CD4-positive, alpha-beta T cell (primary cell): ENCODE results near the gene SRC. TPM values are rescaled to one million over a fixed set of nuclear protein-coding genes. Genes with fewer than 3 reads are reported as not detected.

Source experiments
- ATAC-seq: fragments of 200-7000 bp; cut with Tn5 transposase; one replicate; pipeline ENCODE4 v1.10.0; 2022; ENCODE audit warnings: mild to moderate bottlenecking; ENCODE audit not compliant: poor library complexity
- CTCF ChIA-PET: fragments of 350-600 bp; sonication (Branson Sonifier 250); formaldehyde crosslinking; loops from one replicate; lab custom pipeline; 2021; ENCODE audit warnings: antibody characterized with exemption, inconsistent platforms; lab: Charles Lee
- POLR2A ChIA-PET: fragments of 350-600 bp; sonication (Branson Sonifier 250); formaldehyde crosslinking; loops from one replicate; lab custom pipeline; 2021; ENCODE audit warnings: antibody characterized with exemption, inconsistent platforms; lab: Charles Lee
- DNase-seq, 14 experiments: peaks; one replicate each; pipeline ENCODE4 v3.0.0-alpha.2; 2013 to 2020; ENCODE audit warnings: mixed read lengths in 2 of 14
- H3K27ac ChIP-seq, 2 donors: one replicate each; pipeline versions ENCODE4 v1.5.1 to v1.7.0; 2013; ENCODE audit warnings: low read length in 2 of 2, low read depth in 1 of 2, mild to moderate bottlenecking in 1 of 2
- H3K27me3 ChIP-seq, 2 experiments: 1 replicate in 1 of 2; 2 replicates in 1 of 2; pipeline versions ENCODE4 v1.6.1 to v1.7.0; 2013; ENCODE audit warnings: low read length in 2 of 2, control low read depth in 1 of 2, mild to moderate bottlenecking in 1 of 2, moderate library complexity in 1 of 2; ENCODE audit not compliant: insufficient read depth in 2 of 2, control insufficient read depth in 1 of 2
- H3K36me3 ChIP-seq: one replicate; pipeline ENCODE4 v1.6.1; 2013; ENCODE audit warnings: low read length, control low read depth; ENCODE audit not compliant: insufficient read depth
- H3K4me1 ChIP-seq: one replicate; pipeline ENCODE4 v1.6.1; 2013; ENCODE audit warnings: low read length, control low read depth; ENCODE audit not compliant: insufficient read depth
- H3K4me3 ChIP-seq: one replicate; pipeline ENCODE4 v1.5.1; 2013; ENCODE audit warnings: mild to moderate bottlenecking, low read length, moderate library complexity
- H3K9me3 ChIP-seq, 2 experiments: 1 replicate in 1 of 2; 2 replicates in 1 of 2; pipeline versions ENCODE4 v1.6.1 to v1.7.0; 2013; ENCODE audit warnings: low read length in 2 of 2, mild to moderate bottlenecking in 2 of 2, control low read depth in 1 of 2, moderate library complexity in 1 of 2; ENCODE audit not compliant: control insufficient read depth in 1 of 2, insufficient read depth in 1 of 2
- H3K27ac Mint-ChIP-seq: one replicate; pipeline ENCODE4 v1.8.0; 2020; ENCODE audit warnings: mixed read lengths
- H3K27me3 Mint-ChIP-seq: one replicate; pipeline ENCODE4 v1.8.0; 2021; ENCODE audit warnings: mixed read lengths
- H3K36me3 Mint-ChIP-seq: one replicate; pipeline ENCODE4 v1.8.0; 2021; ENCODE audit warnings: low read depth, mixed read lengths
- H3K4me1 Mint-ChIP-seq: one replicate; pipeline ENCODE4 v1.8.0; 2021; ENCODE audit warnings: low read depth, mixed read lengths
- H3K4me3 Mint-ChIP-seq: one replicate; pipeline ENCODE4 v1.8.0; 2020; ENCODE audit warnings: mild to moderate bottlenecking, mixed read lengths
- H3K9me3 Mint-ChIP-seq: one replicate; pipeline ENCODE4 v1.8.0; 2020; ENCODE audit warnings: mixed read lengths
- intact Hi-C, 2 experiments: fragments of 100-400 bp; cut with DNase I in 1 of 2; cut with micrococcal nuclease in 1 of 2; formaldehyde crosslinking; loops; one replicate each; pipeline versions ENCODE4 v1.15.1 to v1.9.0; 2023 to 2025; cut with DNase I, micrococcal nuclease
- total RNA-seq, 174 experiments: library from RNA in 2 of 174; stranded (reverse) in 2 of 174; gene quantifications; one replicate each; pipeline ENCODE4 v1.2.3 and lab custom pipeline; 2021 to 2026
- TF ChIP-seq, protein P1 (sequence below): fragments of 200-600 bp; IDR thresholded peaks from one replicate; pipeline ENCODE4 v1.8.0; 2022; ENCODE audit warnings: antibody characterized with exemption, mild to moderate bottlenecking

SRC gene
- total RNA-seq, 2 experiments from 2014 or later = 2.5 to 3.1 TPM

DNA sequence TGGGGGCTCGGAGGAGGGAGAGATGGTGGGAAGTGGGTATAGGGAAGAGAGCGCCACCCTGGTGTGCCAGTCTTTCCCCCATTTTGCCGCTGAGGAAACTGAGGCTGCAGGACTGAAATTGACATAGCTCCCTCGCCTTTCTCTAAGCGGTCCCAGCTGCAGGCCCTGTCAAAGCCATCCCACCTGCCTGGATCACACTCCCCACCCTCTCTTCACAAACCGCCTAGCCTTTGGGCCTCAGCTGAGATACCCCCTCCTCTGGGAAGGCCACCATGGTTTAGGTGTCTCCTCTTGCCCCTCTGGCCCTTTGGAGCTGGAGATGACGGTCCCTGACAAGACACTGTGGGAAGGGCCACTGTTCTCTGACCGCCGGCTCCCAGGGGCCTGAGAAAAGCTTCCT, 16.9 kb downstream of the SRC start:
- POLR2A ChIA-PET = no interaction called here
- CTCF ChIA-PET = no interaction called here
- no peaks in the 10 kb centered on the region for H3K4me1 ChIP-seq
- Mint-ChIP-seq H3K36me3 (no peaks in the 10 kb centered on the region), H3K4me1 (no peaks in the 10 kb centered on the region), H3K27ac (no peak overlapping the region), H3K9me3 (no peaks in the 10 kb centered on the region), H3K27me3 (no peaks in the 10 kb centered on the region), H3K4me3 (no peak overlapping the region)
- H3K9me3 ChIP-seq = no peaks in the 10 kb centered on the region
- TF ChIP-seq, protein P1, sequence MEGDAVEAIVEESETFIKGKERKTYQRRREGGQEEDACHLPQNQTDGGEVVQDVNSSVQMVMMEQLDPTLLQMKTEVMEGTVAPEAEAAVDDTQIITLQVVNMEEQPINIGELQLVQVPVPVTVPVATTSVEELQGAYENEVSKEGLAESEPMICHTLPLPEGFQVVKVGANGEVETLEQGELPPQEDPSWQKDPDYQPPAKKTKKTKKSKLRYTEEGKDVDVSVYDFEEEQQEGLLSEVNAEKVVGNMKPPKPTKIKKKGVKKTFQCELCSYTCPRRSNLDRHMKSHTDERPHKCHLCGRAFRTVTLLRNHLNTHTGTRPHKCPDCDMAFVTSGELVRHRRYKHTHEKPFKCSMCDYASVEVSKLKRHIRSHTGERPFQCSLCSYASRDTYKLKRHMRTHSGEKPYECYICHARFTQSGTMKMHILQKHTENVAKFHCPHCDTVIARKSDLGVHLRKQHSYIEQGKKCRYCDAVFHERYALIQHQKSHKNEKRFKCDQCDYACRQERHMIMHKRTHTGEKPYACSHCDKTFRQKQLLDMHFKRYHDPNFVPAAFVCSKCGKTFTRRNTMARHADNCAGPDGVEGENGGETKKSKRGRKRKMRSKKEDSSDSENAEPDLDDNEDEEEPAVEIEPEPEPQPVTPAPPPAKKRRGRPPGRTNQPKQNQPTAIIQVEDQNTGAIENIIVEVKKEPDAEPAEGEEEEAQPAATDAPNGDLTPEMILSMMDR = no peak
- no peak for ATAC-seq
- H3K27me3 ChIP-seq = no peaks in the 10 kb centered on the region
- intact Hi-C loops = no loop called here
- no peak for DNase-seq
- no peaks in the 10 kb centered on the region for H3K36me3 ChIP-seq
- H3K27ac ChIP-seq = no peak overlapping the region
- no peak overlapping the region for H3K4me3 ChIP-seq

DNA sequence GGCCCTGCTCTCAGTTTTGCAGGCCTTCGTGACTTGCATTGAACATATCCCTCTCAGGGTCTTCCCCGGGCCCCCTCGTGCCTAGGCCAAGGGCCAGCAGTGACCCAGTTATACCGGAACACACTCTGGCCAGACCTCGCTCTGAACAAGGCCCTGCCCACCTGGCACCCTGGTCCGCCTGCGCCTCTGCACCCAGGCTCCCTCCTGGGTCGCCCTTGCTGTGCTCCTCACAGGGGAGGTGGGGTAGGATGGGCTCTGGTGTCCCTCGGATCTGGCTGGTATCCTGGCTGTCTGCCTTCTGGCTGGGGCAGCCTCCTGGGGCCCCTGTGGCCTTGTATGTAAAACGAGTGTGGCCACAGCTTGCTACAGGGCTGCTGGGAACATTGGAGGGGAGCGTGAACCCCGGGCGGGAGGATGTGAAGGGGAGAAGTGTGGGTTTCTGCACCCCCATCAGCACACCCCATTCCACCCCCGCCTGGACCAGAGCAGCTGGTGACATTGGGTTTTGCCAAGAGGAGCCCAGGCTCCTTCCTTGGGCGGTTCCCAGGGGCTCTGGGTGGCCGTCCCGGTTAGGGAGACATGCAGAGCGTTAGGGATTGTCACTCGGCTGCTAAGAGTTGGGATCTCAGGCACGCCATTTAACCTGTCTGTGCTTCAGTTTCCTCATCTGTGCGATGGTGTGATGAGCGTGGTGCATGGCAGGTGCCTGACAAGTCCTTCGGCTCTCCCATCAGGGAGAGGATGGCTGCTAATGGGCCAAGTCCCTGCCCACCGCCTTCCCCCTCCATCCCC, 17.5 kb downstream of the SRC start:
- intact Hi-C loops = no loop called here
- H3K9me3 ChIP-seq = no peaks in the 10 kb centered on the region
- no peak overlapping the region for H3K27ac ChIP-seq
- no peak overlapping the region for H3K27ac Mint-ChIP-seq
- H3K4me3 Mint-ChIP-seq = no peak overlapping the region
- H3K4me1 ChIP-seq = no peaks in the 10 kb centered on the region
- no peaks in the 10 kb centered on the region for H3K36me3 ChIP-seq
- no peaks in the 10 kb centered on the region for H3K27me3 Mint-ChIP-seq
- no peaks in the 10 kb centered on the region for H3K36me3 Mint-ChIP-seq
- no peak for ATAC-seq
- H3K27me3 ChIP-seq = no peaks in the 10 kb centered on the region
- no peak for DNase-seq
- no peak overlapping the region for H3K4me3 ChIP-seq
- TF ChIP-seq, protein P1 = no peak
- POLR2A ChIA-PET = no interaction called here
- no peaks in the 10 kb centered on the region for H3K4me1 Mint-ChIP-seq
- CTCF ChIA-PET = no interaction called here
- no peaks in the 10 kb centered on the region for H3K9me3 Mint-ChIP-seq

DNA sequence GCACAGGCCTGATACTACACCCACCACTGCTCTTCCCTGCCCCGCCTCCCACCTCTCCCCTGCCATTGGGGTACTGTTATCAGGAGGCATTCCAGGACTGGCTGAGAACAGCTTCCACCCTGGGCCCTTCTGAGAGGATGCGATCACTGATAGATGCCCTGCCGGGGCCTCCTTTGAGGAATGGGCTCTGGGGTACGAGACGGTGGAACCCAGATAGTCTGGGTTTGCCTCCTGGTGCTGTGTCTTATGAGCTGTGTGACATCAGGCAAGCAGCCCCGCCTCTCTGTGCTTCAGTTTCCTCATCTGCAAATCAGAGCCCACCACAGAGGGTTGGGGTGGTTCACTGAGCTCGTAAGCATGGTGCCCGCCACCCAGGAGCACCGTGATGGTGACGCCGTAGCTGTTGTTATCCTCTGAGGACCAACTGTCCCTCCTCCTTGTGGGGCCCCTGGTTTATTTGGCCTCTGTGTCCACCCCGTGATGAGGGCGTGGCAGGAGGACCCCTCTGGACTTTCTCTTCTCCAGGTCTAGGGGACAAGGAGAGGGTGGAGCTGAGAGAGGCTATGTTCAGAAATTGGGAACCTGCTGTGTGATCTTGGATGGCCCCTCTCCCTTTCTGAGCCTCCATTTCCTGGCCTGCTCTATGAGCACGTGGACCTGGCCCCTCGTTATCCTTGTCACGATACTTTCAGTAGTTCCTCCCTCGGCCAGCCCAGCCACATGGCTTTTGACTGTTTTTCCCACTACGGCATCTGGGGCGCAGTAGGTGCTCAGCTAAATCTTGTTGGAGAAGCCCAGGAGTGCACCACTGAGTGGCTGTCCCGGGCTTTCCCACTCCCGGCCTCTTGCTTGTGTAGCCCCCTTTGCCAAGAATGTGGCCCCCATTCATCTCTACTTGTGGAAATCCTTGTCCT, 18.3 kb downstream of the SRC start:
- TF ChIP-seq, protein P1 = no peak
- no peak for ATAC-seq
- Mint-ChIP-seq H3K36me3 (no peaks in the 10 kb centered on the region), H3K4me1 (no peaks in the 10 kb centered on the region), H3K9me3 (no peaks in the 10 kb centered on the region), H3K4me3 (no peak overlapping the region), H3K27ac (no peak overlapping the region), H3K27me3 (no peaks in the 10 kb centered on the region)
- ChIA-PET CTCF (no interaction called here), POLR2A (no interaction called here)
- no peaks in the 10 kb centered on the region for H3K9me3 ChIP-seq
- intact Hi-C loops = no loop called here
- H3K36me3 ChIP-seq = no peaks in the 10 kb centered on the region
- H3K4me3 ChIP-seq = no peak overlapping the region
- H3K27ac ChIP-seq = no peak overlapping the region
- no peaks in the 10 kb centered on the region for H3K27me3 ChIP-seq
- DNase-seq = no peak
- no peaks in the 10 kb centered on the region for H3K4me1 ChIP-seq
